T-helper 2 cell (primary cell): ENCODE data around the gene METTL2B.
A peak's percentile ranks its signal among the peaks of the same experiment; 100 is the strongest.

Source experiments
- DNase-seq, 5 experiments: peaks; one replicate each; pipeline versions ENCODE4 v3.0.0 to v3.0.0-alpha.2; 2012 to 2022
- total RNA-seq, 2 donors: gene quantifications; one replicate each; lab custom pipeline; 2026; lab: John Stamatoyannopoulos, UW

METTL2B gene, protein sequence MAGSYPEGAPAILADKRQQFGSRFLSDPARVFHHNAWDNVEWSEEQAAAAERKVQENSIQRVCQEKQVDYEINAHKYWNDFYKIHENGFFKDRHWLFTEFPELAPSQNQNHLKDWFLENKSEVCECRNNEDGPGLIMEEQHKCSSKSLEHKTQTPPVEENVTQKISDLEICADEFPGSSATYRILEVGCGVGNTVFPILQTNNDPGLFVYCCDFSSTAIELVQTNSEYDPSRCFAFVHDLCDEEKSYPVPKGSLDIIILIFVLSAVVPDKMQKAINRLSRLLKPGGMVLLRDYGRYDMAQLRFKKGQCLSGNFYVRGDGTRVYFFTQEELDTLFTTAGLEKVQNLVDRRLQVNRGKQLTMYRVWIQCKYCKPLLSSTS
- 12.5 to 20.1 reads per million in 2 donors for total RNA-seq

DNA sequence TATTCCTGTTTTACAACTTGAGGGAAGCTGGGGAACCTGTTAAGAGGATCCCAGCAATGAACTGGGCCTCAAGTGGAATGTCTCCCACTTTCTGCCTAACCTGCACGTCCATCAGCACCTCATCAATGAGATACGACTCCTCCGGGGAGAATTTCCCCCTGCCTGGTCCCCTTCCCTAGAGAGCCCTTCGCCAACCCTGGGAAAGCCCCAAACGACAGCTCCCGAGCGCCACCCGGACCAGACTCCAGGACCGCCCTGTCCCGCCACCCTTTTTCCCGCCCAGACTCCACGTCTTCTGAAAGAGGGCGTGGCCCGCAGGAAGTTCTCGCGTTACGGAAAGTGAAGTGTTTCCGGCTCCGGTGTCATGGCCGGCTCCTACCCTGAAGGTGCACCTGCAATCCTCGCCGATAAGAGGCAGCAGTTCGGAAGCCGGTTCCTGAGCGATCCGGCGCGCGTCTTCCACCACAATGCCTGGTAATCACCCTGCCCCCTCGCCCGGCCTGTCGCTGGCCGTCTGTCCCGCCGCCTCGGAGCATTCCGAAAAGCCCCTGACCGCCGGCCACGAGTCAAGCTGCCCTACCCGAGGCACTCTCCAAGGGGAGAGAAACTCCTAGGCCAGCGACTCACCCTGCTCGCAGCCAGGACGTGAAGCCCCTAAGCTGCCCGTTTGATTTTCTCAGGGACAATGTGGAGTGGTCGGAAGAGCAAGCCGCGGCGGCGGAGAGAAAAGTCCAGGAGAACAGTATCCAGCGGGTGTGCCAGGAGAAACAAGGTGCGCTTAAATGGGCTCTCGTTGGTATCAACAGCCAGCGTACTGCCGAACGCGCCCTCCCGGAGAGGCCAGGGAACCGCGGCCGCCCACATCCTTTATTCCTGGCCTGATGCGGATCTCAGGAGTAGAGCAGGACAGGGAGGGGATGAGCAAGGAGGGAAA lies at the start of gene METTL2B:
Gene METTL2B, plus strand, starts transcription at position 347 of the 934 bp plus-strand sequence. Its CDS starts 18 bp downstream, at position 365.
- DNase-seq = peak; percentile 75 to 95 (median 86)

GRCh38 chr7:128427289-128427891 lies 49.2 kb upstream of the METTL2B start:
- peak in 2 of 5 experiments; percentile 32 to 60 for DNase-seq

DNA sequence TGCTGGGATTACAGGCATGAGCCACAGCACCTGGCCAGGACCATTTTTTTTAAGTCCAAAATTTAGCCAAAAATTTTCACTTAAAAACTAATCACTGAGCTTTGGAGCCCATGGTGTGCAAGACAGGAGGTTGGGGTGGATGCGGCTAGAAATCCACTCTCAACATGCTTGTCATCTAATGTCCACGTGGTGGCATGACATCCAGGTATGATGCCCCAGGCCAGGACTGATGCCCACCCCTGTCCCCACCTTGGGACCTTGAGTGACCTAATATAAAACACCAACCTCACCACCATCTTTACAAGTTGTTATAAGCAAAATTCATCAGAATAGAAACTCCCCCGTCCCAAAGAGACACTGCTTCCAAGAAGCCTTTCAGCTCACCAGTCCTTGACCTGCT lies 46.3 kb upstream of the METTL2B start:
- DNase-seq = no peak

DNA sequence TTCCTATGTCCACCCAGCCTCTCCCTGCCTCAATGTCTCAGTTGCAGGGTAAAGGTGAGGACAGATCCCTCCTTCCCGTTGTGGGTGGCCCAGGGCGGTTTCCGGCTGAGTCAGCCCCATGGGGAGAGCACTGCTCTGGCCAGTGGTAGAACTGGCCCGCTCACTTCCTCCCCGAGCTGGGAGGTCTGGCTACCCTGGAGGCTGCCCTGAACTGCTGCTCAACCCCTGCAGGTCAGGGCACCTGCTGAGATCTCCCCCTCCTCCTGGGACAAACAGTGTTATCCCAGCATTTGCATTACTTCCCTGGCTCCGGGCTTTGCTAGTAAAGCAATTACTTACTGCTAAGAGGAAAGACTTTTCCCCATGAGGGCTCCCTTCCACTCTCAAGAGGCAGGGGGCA lies 45.3 kb upstream of the METTL2B start:
- DNase-seq = no peak

- DNase-seq = no peak
Observed at GRCh38 chr7:128431754-128432153, 44.8 kb upstream of the METTL2B start.

DNA sequence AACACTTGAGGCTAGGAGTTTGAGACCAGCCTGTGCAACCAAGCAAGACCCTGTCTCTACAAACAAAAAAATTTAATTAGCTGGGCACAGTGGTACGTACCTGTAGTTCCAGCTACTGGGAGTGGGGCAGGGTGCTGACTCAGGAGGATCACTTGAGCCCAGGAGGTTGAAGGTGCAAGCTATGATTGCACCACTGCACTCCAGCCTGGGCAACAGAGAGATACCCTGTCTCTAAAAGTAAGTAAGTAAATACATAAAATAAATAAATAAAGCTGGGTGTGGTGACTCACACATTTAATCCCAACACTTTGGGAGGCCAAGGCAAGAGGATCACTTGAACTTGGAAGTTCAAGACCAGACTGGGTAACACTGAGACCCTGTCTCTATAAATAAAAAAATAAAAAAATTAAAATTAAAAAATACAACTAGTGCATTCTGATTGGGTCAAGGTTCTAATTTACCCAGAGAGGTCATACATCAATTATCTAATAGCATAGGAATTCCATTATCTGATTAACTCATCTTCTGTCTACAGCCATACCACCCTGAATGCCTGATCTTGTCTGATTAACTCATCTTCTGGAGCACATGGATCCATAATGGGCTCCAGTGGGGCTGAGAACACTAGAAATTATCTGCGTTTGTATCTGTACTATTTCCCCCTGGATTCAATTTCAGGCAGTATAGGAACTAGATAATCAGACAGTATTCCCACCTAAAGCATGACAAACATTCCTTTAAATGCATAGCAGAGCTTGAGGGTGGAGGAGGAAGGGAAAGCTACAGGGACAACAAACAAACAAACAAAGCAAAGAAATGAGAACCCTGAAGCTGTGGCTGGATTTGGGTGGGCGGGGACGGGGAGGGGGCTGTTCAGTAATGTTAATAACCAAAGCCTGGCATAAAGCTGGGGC lies 41.9 kb upstream of the METTL2B start:
- no peak for DNase-seq

DNA sequence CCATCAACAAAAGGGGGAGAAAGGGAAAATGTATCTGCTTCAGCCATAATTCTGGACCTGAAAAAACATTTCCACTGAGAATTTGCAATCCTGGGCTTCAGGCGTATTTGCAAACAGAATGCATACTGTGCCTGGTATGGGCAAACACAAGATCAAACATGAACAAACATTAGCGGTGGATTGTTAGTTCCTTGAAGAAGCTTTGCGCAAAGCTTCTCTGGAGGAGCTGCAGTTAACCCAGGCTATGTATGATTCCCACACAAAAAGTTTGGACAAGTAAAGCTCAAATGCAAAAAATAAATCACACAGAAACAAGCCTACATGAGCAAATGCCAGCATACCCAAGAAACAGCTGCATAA lies 41.2 kb upstream of the METTL2B start:
- no peak for DNase-seq

DNA sequence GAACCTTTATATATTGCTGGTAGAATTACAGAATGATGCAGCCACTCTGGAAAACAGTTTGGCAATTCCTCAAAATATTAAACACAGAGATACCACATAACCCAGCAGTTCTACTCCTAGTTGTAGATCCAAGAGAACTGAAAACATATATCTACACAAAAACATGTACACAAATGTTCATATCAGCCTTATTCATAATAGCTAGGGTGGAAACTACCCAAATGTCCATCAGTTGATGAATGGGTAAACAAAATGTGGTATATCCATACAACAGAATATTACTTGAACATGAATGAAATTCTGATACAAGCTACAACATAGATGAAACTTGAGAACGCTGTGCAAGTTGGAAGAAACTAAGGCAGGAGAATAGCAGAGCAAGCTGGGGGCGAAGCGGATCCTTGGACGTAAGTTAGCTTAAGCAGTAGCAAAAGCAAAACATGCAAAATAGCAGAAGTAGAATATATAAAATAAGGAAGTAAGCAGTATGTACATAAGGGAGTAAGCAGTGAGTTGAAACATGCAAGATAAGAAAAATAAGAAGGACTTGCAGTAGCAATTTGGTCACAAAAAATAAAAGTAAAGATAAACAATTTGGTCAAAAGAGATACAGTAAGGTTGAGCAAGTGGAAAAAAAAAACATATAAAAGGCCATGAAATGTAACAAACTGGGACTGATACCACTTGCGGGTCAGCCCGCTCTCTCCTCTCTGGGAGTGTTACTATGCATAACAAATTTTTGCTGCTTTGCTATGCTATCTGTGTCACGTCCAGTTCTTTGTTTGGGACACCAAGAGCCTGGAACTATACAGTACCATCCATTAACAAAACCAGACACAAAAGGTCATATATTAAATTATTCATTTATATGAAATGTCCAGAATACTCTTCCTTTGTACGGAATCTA lies 38.9 kb upstream of the METTL2B start:
- DNase-seq = no peak

DNA sequence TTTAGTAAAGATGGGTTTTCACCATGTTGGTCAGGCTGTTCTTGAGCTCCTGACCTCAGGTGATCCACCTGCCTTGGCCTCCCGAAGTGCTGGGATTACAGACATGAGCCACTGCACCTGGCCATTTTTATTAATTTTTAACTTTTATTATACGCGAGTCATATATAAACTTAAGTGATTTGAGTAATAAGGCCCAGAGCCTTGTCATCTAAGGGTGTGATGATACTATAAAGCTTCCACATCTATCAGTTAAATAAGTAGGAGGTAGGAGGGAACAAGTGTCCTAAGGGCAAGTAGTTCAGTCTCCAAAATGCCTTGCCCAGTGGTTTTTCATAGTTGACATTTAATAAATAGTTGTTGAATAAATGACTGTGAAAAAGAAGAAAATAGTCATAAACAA lies 34.2 kb upstream of the METTL2B start:
- DNase-seq = no peak

GRCh38 chr7:128443831-128444600 lies 32.5 kb upstream of the METTL2B start:
- peak in 1 of 5 experiments; percentile 12 for DNase-seq

DNA sequence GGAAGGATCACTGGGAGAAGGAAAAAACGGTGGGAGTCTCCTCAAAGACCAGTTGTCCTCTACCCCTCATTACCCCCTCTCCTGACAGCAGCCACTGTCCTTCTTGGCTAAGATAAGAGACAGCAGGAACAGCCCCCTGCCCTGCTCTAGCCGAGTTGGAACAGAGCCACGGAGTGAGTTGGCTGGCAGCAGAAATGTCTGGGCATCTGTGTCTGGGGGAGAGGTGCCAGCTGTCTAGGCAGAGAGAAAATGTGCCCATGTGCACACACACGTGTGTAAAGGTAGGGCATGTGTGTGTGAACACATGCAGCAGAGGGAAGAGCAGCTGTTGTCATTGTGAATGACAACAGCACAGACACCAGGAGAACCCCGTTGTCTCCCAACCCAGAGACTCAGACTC lies 30.2 kb upstream of the METTL2B start:
- no peak for DNase-seq

GRCh38 chr7:128447941-128448564 lies 28.5 kb upstream of the METTL2B start:
- DNase-seq = no peak

DNA sequence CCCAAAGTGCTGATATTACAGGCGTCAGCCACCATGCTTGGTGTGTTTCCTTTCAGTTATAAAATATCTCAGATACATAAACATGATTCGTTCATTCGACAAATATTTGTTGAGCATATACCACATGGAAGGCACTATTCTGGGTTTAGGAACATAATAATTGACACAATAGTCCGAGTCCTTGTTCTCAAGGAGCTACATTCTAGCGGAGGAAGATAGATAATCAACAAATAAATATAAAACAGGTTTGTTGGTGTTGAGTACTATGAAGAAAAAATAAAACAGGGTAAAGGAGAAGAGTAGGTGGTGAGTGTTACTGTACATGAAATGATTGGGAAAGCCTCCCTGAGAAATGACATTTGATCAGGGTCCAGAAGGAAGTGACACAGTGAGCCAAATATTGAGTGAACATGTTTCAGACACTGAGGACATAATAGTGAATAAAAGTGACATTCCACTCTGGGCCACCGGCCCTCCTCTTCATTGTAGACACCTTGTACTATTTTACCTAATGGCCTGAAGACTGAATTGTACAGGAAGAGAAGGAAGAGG lies 27.7 kb upstream of the METTL2B start:
- DNase-seq = no peak

GRCh38 chr7:128450409-128450808 lies 26.1 kb upstream of the METTL2B start:
- peak in 1 of 5 experiments; percentile 26 for DNase-seq

- no peak for DNase-seq
Observed at GRCh38 chr7:128450913-128451312, 25.6 kb upstream of the METTL2B start.

GRCh38 chr7:128452552-128452951 lies 24.0 kb upstream of the METTL2B start:
- DNase-seq = no peak

GRCh38 chr7:128453836-128454804 lies 22.4 kb upstream of the METTL2B start:
- no peak for DNase-seq
